ENCODE results near the gene SELENOK. TPM values are rescaled to one million over a fixed set of nuclear protein-coding genes. Genes with fewer than 3 reads are reported as not detected.

Gene SELENOK
- total and polyA plus RNA-seq, 2 donors (not counting 1 experiment from before 2014, with no cell fraction given), result 27.5 to 56.1 TPM

GRCh38 chr3:53913401-53913800 lies 21.7 kb upstream of the SELENOK start:
- Histone ChIP-seq H3K27ac (ENCODE audit: low read length in 2 of 2) (no peak overlapping the region), H3K9me3 (ENCODE audit: control extremely low read depth in 1 of 3, control insufficient read depth in 2 of 3, insufficient read depth in 1 of 3, low read length in 2 of 3) (peaks cover 0 to 2% (median 0%) of the 10 kb centered on the region in 3 donors), H3K4me1 (ENCODE audit: control insufficient read depth in 2 of 2, insufficient read depth in 2 of 2, low read length in 2 of 2) (no peaks in the 10 kb centered on the region), H3K4me3 (ENCODE audit: control extremely low read depth in 1 of 5, extremely low read depth in 1 of 5, insufficient read depth in 1 of 5, low read depth in 2 of 5, low read length in 4 of 5) (no peak overlapping the region), H3K4me2 (replicated peaks; ENCODE audit: low read depth, low read length, poor library complexity, severe bottlenecking) (no peak overlapping the region), H3K79me2 (ENCODE audit: control insufficient read depth, insufficient read depth, low read length) (no peaks in the 10 kb centered on the region), H3K36me3 (replicated peaks in 1 of 2; ENCODE audit: control extremely low read depth in 1 of 2, control insufficient read depth in 1 of 2, extremely low read depth in 1 of 2, insufficient read depth in 2 of 2, low read length in 1 of 2) (no peaks in the 10 kb centered on the region), H3K27me3 (replicated peaks in 1 of 4; ENCODE audit: control extremely low read depth in 1 of 4, control insufficient read depth in 3 of 4, insufficient read depth in 4 of 4, low read length in 3 of 4) (peaks cover 0 to 11% (median 5%) of the 10 kb centered on the region in 4 experiments), H4K20me1 (ENCODE audit: control insufficient read depth, insufficient read depth, low read length, poor library complexity, severe bottlenecking) (no peaks in the 10 kb centered on the region), H2AFZ (ENCODE audit: insufficient read depth, low read depth, low read length, poor library complexity, severe bottlenecking) (no peak overlapping the region), H3K9ac (ENCODE audit: low read length) (no peak overlapping the region)
- CTCF ChIA-PET, result no interaction called here
- H3K4me3 Mint-ChIP-seq, result no peak overlapping the region
- DNase-seq, result no peak
- intact Hi-C loops (cut with micrococcal nuclease), result no loop called here
- H3K27ac Mint-ChIP-seq, result no peak overlapping the region
- POLR2A ChIA-PET, result no interaction called here
- no peaks in the 10 kb centered on the region for H3K9me3 Mint-ChIP-seq (ENCODE audit: insufficient read depth)
- no peak for TF ChIP-seq EZH2 (IDR thresholded peaks at IDR 0.05; ENCODE audit: borderline replicate concordance, insufficient read depth, low read depth, low read length, poor library complexity, severe bottlenecking)
- no peak for TF ChIP-seq CTCF (IDR thresholded peaks at IDR 0.05)
- H3K27me3 Mint-ChIP-seq, result peaks cover 40% of the 10 kb centered on the region
- no peaks in the 10 kb centered on the region for H3K4me1 Mint-ChIP-seq
- ATAC-seq (ENCODE audit: low read depth), result no peak
- WGBS (ENCODE audit: insufficient coverage), result 92% methylated on average over 7 of the region's 8 CpGs

GRCh38 chr3:53902711-53903110 lies 11.1 kb upstream of the SELENOK start:
- peaks cover 5% of the 10 kb centered on the region for H3K9me3 Mint-ChIP-seq (ENCODE audit: insufficient read depth)
- no peak overlapping the region for H3K9ac ChIP-seq (ENCODE audit: low read length)
- ChIA-PET POLR2A (no interaction called here), CTCF (no interaction called here)
- intact Hi-C loops (cut with micrococcal nuclease), result no loop called here
- no peaks in the 10 kb centered on the region for H4K20me1 ChIP-seq (ENCODE audit: control insufficient read depth, insufficient read depth, low read length, poor library complexity, severe bottlenecking)
- H3K36me3 ChIP-seq (replicated peaks in 1 of 2; ENCODE audit: control extremely low read depth in 1 of 2, control insufficient read depth in 1 of 2, extremely low read depth in 1 of 2, insufficient read depth in 2 of 2, low read length in 1 of 2), result no peaks in the 10 kb centered on the region
- no peaks in the 10 kb centered on the region for H3K4me1 ChIP-seq (ENCODE audit: control insufficient read depth in 2 of 2, insufficient read depth in 2 of 2, low read length in 2 of 2)
- peaks cover 49% of the 10 kb centered on the region for H3K27me3 Mint-ChIP-seq
- H3K4me2 ChIP-seq (replicated peaks; ENCODE audit: low read depth, low read length, poor library complexity, severe bottlenecking), result no peak overlapping the region
- H3K4me3 Mint-ChIP-seq, result no peak overlapping the region
- H3K27ac ChIP-seq (ENCODE audit: low read length in 2 of 2), result no peak overlapping the region
- H3K4me3 ChIP-seq (ENCODE audit: control extremely low read depth in 1 of 5, extremely low read depth in 1 of 5, insufficient read depth in 1 of 5, low read depth in 2 of 5, low read length in 4 of 5), result no peak overlapping the region
- H2AFZ ChIP-seq (ENCODE audit: insufficient read depth, low read depth, low read length, poor library complexity, severe bottlenecking), result no peak overlapping the region
- H3K4me1 Mint-ChIP-seq, result no peaks in the 10 kb centered on the region
- H3K27ac Mint-ChIP-seq, result no peak overlapping the region
- no peak for ATAC-seq (ENCODE audit: low read depth)
- no CpG with 5 or more reads among the region's 5 CpGs for WGBS (ENCODE audit: insufficient coverage)
- no peaks in the 10 kb centered on the region for H3K9me3 ChIP-seq (ENCODE audit: control extremely low read depth in 1 of 3, control insufficient read depth in 2 of 3, insufficient read depth in 1 of 3, low read length in 2 of 3)
- TF ChIP-seq EZH2 (IDR thresholded peaks at IDR 0.05; ENCODE audit: borderline replicate concordance, insufficient read depth, low read depth, low read length, poor library complexity, severe bottlenecking) (no peak), CTCF (IDR thresholded peaks at IDR 0.05) (no peak)
- no peak for DNase-seq
- H3K27me3 ChIP-seq (replicated peaks in 1 of 4; ENCODE audit: control extremely low read depth in 1 of 4, control insufficient read depth in 3 of 4, insufficient read depth in 4 of 4, low read length in 3 of 4), result peaks cover 0 to 22% (median 11%) of the 10 kb centered on the region in 4 experiments
- H3K79me2 ChIP-seq (ENCODE audit: control insufficient read depth, insufficient read depth, low read length), result no peaks in the 10 kb centered on the region
